ENCODE measurements around the gene SBF2.

The SBF2 gene

GRCh38 chr11:9880657-9881056 lies 413.4 kb downstream of the SBF2 start:
- no peak for TF ChIP-seq CTCF (IDR thresholded peaks at IDR 0.05; ENCODE audit: borderline replicate concordance, control extremely low read depth, extremely low read depth, insufficient read depth, missing control alignments)
- DNase-seq (ENCODE audit: low spot score) = no peak
- in situ Hi-C loops (cut with MboI; ENCODE audit: low sequenced_read_pairs, unreplicated experiment) = no loop called here

- TF ChIP-seq CTCF (IDR thresholded peaks at IDR 0.05; ENCODE audit: borderline replicate concordance, control extremely low read depth, extremely low read depth, insufficient read depth, missing control alignments) = no peak
- in situ Hi-C loops (cut with MboI; ENCODE audit: low sequenced_read_pairs, unreplicated experiment) = no loop called here
- DNase-seq (ENCODE audit: low spot score) = no peak
Measured at GRCh38 chr11:9878936-9879335, 415.1 kb downstream of the SBF2 start.

GRCh38 chr11:9876331-9876730 lies 417.7 kb downstream of the SBF2 start:
- in situ Hi-C loops (cut with MboI; ENCODE audit: low sequenced_read_pairs, unreplicated experiment) = no loop called here
- no peak for DNase-seq (ENCODE audit: low spot score)
- no peak for TF ChIP-seq CTCF (IDR thresholded peaks at IDR 0.05; ENCODE audit: borderline replicate concordance, control extremely low read depth, extremely low read depth, insufficient read depth, missing control alignments)

- TF ChIP-seq CTCF (IDR thresholded peaks at IDR 0.05; ENCODE audit: borderline replicate concordance, control extremely low read depth, extremely low read depth, insufficient read depth, missing control alignments) = no peak
- DNase-seq (ENCODE audit: low spot score) = no peak
- in situ Hi-C loops (cut with MboI; ENCODE audit: low sequenced_read_pairs, unreplicated experiment) = no loop called here
Measured at GRCh38 chr11:9875862-9876261, 418.2 kb downstream of the SBF2 start.

GRCh38 chr11:9875399-9875798 lies 418.6 kb downstream of the SBF2 start:
- DNase-seq (ENCODE audit: low spot score) = no peak
- in situ Hi-C loops (cut with MboI; ENCODE audit: low sequenced_read_pairs, unreplicated experiment) = no loop called here
- TF ChIP-seq CTCF (IDR thresholded peaks at IDR 0.05; ENCODE audit: borderline replicate concordance, control extremely low read depth, extremely low read depth, insufficient read depth, missing control alignments) = no peak

GRCh38 chr11:9874466-9874865 lies 419.6 kb downstream of the SBF2 start:
- no peak for TF ChIP-seq CTCF (IDR thresholded peaks at IDR 0.05; ENCODE audit: borderline replicate concordance, control extremely low read depth, extremely low read depth, insufficient read depth, missing control alignments)
- no peak for DNase-seq (ENCODE audit: low spot score)
- in situ Hi-C loops (cut with MboI; ENCODE audit: low sequenced_read_pairs, unreplicated experiment) = loop anchor here (25.0 kb wide), 1 partner anchor 438 kb away; the partner anchor contains the start of gene ADM

- in situ Hi-C loops (cut with MboI; ENCODE audit: low sequenced_read_pairs, unreplicated experiment) = loop anchor here (25.0 kb wide), 1 partner anchor 444 kb away; the partner anchor contains the start of gene ADM
- no peak for TF ChIP-seq CTCF (IDR thresholded peaks at IDR 0.05; ENCODE audit: borderline replicate concordance, control extremely low read depth, extremely low read depth, insufficient read depth, missing control alignments)
- DNase-seq (ENCODE audit: low spot score) = no peak
Measured at GRCh38 chr11:9868641-9869040, 425.4 kb downstream of the SBF2 start.
